OCI-LY7 (cell line): ENCODE measurements around the gene PAPOLG. TPM values are rescaled to one million over a fixed set of nuclear protein-coding genes. Genes with fewer than 3 reads are reported as not detected.

ENCODE experiments used
- BruUV-seq: library from RNA; stranded (reverse); fragments of 400-500 nt; replicated peaks from 2 replicates; lab custom pipeline; 2021; lab: Mats Ljungman, UMichigan
- CTCF ChIA-PET: fragments of 300-600 bp; sonication (Branson Sonifier 250); formaldehyde crosslinking; loops from one replicate; lab custom pipeline; 2022; ENCODE audit warnings: antibody characterized with exemption; ENCODE audit not compliant: unreplicated experiment; lab: Charles Lee
- POLR2A ChIA-PET: fragments of 300-600 bp; sonication (Branson Sonifier 250); formaldehyde crosslinking; loops from one replicate; lab custom pipeline; 2022; ENCODE audit warnings: antibody characterized with exemption; lab: Charles Lee
- DNase-seq: peaks from one replicate; pipeline ENCODE4 v3.0.0-alpha.2; 2015; ENCODE audit warnings: low spot score
- H2AFZ ChIP-seq: fragments of 200-600 bp; sonication (generic), shearing (Covaris generic); 2 replicates; pipeline ENCODE4 v1.6.1; 2014; ENCODE audit warnings: mild to moderate bottlenecking, antibody characterized with exemption, low read length, moderate library complexity
- H3K27ac ChIP-seq: fragments of 200-600 bp; sonication (generic); 2 replicates; pipeline ENCODE4 v1.5.1; 2014; ENCODE audit warnings: mixed run types, low read depth, mild to moderate bottlenecking, moderate library complexity, low read length, inconsistent platforms; ENCODE audit not compliant: poor library complexity, severe bottlenecking
- H3K36me3 ChIP-seq: fragments of 200-600 bp; sonication (generic); 2 replicates; pipeline ENCODE4 v1.6.1; 2014; ENCODE audit warnings: mild to moderate bottlenecking, antibody characterized with exemption, low read length, moderate library complexity, mixed read lengths; ENCODE audit not compliant: insufficient read depth
- H3K4me1 ChIP-seq: fragments of 200-600 bp; sonication (generic); 2 replicates; pipeline ENCODE4 v1.5.1; 2014; ENCODE audit warnings: mild to moderate bottlenecking, low read length; ENCODE audit not compliant: insufficient read depth, poor library complexity, severe bottlenecking
- H3K4me2 ChIP-seq: fragments of 200-600 bp; sonication (generic); 2 replicates; pipeline ENCODE4 v1.6.1; 2014; ENCODE audit warnings: mild to moderate bottlenecking, low read length
- H3K4me3 ChIP-seq: fragments of 200-600 bp; sonication (generic); 2 replicates; pipeline ENCODE4 v1.5.1; 2014; ENCODE audit warnings: mild to moderate bottlenecking, low read depth, low read length; ENCODE audit not compliant: poor library complexity, severe bottlenecking
- H3K79me2 ChIP-seq: fragments of 200-600 bp; sonication (generic); 2 replicates; pipeline ENCODE4 v1.6.1; 2016; ENCODE audit warnings: low read depth, mild to moderate bottlenecking, low read length, moderate library complexity, mixed read lengths; ENCODE audit not compliant: insufficient read depth
- H3K9me2 ChIP-seq: fragments of 200-600 bp; sonication (generic); 2 replicates; pipeline ENCODE4 v1.6.1; 2016; ENCODE audit warnings: mild to moderate bottlenecking, low read length, mixed read lengths; ENCODE audit not compliant: insufficient read depth
- H3K9me3 ChIP-seq: fragments of 200-600 bp; sonication (generic); 2 replicates; pipeline ENCODE4 v1.6.1; 2014; ENCODE audit warnings: mild to moderate bottlenecking, mixed run types, low read length, mixed read lengths
- H4K20me1 ChIP-seq: fragments of 200-600 bp; sonication (generic); 2 replicates; pipeline ENCODE4 v1.6.1; 2014; ENCODE audit warnings: mild to moderate bottlenecking, antibody characterized with exemption, low read length, moderate library complexity, mixed read lengths; ENCODE audit not compliant: insufficient read depth
- CTCF ChIP-seq: fragments of 200-600 bp; sonication (generic); conservative IDR thresholded peaks from 2 replicates; pipeline ENCODE4 v1.5.1; 2014; ENCODE audit warnings: mild to moderate bottlenecking, antibody characterized with exemption, low read length, moderate library complexity, mixed read lengths
- EZH2phosphoT487 ChIP-seq: fragments of 200-600 bp; sonication (generic); IDR thresholded peaks from 2 replicates; pipeline ENCODE4 v1.6.1; 2018; ENCODE audit warnings: low read depth, borderline replicate concordance, mild to moderate bottlenecking, mixed run types, antibody characterized with exemption, low read length, moderate library complexity, mixed read lengths
- intact Hi-C: fragments of 100-400 bp; cut with micrococcal nuclease; formaldehyde crosslinking; loops from one replicate; pipeline ENCODE4 v1.10.0; 2022; ENCODE audit not compliant: unreplicated experiment
- total RNA-seq, 2 experiments: library from RNA; depleted of rRNA in 1 of 2; stranded (reverse); fragments of >200 nt in 1 of 2; shearing (Covaris generic) in 1 of 2; gene quantifications; 2 replicates each; pipeline ENCODE4 v1.2.3, GENCODE V29; 2014 to 2022

PAPOLG gene
- total RNA-seq, 2 experiments from 2014 or later, result 14.6 to 15.0 TPM

GRCh38 chr2:60821587-60822302 lies 65.7 kb downstream of the PAPOLG start:
- no peaks in the 10 kb centered on the region for H3K9me2 ChIP-seq
- H3K4me2 ChIP-seq, result peak overlapping the region; percentile 39
- peak overlapping the region; percentile 16 for H3K27ac ChIP-seq
- H3K4me1 ChIP-seq, result peaks cover 63% of the 10 kb centered on the region
- intact Hi-C loops, result no loop called here
- no peaks in the 10 kb centered on the region for H3K36me3 ChIP-seq
- DNase-seq, result no peak
- peak overlapping the region; percentile 75 for H2AFZ ChIP-seq
- H3K4me3 ChIP-seq, result no peak overlapping the region
- H3K9me3 ChIP-seq, result no peaks in the 10 kb centered on the region
- TF ChIP-seq CTCF, result no peak; the same call in 1 of the 2 replicates
- TF ChIP-seq EZH2phosphoT487, result no peak
- H3K79me2 ChIP-seq, result no peaks in the 10 kb centered on the region
- CTCF ChIA-PET, result interaction anchor here (1.0 to 2.3 kb wide), 4 partner anchors 9 to 18 kb away, joined by 3 to 10 read pairs (median 4); no protein-coding TSS in a partner anchor
- no TSS peak for BruUV-seq
- POLR2A ChIA-PET, result interaction anchor here (0.6 to 11.5 kb wide), 10 partner anchors 8 to 176 kb away, joined by 3 to 89 read pairs (median 4); partner anchors contain the start of gene REL
- no peaks in the 10 kb centered on the region for H4K20me1 ChIP-seq

GRCh38 chr2:60822987-60823386 lies 66.9 kb downstream of the PAPOLG start:
- Histone ChIP-seq H2AFZ (no peak overlapping the region), H3K36me3 (no peaks in the 10 kb centered on the region), H3K27ac (no peak overlapping the region), H3K4me1 (peaks cover 64% of the 10 kb centered on the region), H3K9me2 (no peaks in the 10 kb centered on the region), H3K4me3 (no peak overlapping the region), H3K9me3 (no peaks in the 10 kb centered on the region), H4K20me1 (no peaks in the 10 kb centered on the region), H3K79me2 (no peaks in the 10 kb centered on the region), H3K4me2 (no peak overlapping the region)
- no TSS peak for BruUV-seq
- ChIA-PET POLR2A (interaction anchor here (0.8 to 11.5 kb wide), 3 partner anchors 9 to 175 kb away, joined by 4 to 89 read pairs (median 4); no protein-coding TSS in a partner anchor), CTCF (interaction anchor here (1.1 kb wide), 1 partner anchor 17 kb away, joined by 4 read pairs; no protein-coding TSS in a partner anchor)
- intact Hi-C loops, result no loop called here
- no peak for TF ChIP-seq EZH2phosphoT487
- no peak for TF ChIP-seq CTCF
- no peak for DNase-seq
